GM12874 (cell line): ENCODE data around the gene RCC1.
A peak's percentile ranks its signal among the peaks of the same experiment; 100 is the strongest.

Experiments
- TF ChIP-seq, protein P1 (sequence below): IDR thresholded peaks from 2 replicates; pipeline ENCODE4 v1.5.1; 2011; ENCODE audit warnings: low read depth, mild to moderate bottlenecking, control low read depth, low read length, moderate library complexity; ENCODE audit not compliant: insufficient read depth

Gene RCC1

DNA sequence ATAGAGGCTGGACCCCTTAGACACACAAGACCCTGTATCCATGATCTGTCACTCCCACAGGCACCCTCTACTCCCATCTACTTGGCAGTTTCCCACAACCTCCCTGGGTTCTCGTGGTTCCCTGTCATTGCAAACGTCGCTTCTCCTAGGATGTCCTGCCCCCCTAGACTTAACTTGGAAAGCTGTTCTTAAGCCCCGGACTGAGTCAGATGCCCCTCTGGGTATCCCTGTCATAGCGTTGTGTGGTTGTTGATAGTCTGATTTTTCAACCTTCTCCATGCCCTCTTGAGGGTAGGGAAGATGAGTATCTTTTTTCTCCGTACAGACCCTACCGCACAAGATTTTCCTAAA, 11.8 kb downstream of the RCC1 start:
- TF ChIP-seq, protein P1, sequence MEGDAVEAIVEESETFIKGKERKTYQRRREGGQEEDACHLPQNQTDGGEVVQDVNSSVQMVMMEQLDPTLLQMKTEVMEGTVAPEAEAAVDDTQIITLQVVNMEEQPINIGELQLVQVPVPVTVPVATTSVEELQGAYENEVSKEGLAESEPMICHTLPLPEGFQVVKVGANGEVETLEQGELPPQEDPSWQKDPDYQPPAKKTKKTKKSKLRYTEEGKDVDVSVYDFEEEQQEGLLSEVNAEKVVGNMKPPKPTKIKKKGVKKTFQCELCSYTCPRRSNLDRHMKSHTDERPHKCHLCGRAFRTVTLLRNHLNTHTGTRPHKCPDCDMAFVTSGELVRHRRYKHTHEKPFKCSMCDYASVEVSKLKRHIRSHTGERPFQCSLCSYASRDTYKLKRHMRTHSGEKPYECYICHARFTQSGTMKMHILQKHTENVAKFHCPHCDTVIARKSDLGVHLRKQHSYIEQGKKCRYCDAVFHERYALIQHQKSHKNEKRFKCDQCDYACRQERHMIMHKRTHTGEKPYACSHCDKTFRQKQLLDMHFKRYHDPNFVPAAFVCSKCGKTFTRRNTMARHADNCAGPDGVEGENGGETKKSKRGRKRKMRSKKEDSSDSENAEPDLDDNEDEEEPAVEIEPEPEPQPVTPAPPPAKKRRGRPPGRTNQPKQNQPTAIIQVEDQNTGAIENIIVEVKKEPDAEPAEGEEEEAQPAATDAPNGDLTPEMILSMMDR, result no peak

GRCh38 chr1:28518000-28518744, 12.3 kb downstream of the RCC1 start:
- TF ChIP-seq, protein P1, result peak; percentile 96

GRCh38 chr1:28518745-28519341, 13.0 kb downstream of the RCC1 start:
- TF ChIP-seq, protein P1, result no peak

DNA sequence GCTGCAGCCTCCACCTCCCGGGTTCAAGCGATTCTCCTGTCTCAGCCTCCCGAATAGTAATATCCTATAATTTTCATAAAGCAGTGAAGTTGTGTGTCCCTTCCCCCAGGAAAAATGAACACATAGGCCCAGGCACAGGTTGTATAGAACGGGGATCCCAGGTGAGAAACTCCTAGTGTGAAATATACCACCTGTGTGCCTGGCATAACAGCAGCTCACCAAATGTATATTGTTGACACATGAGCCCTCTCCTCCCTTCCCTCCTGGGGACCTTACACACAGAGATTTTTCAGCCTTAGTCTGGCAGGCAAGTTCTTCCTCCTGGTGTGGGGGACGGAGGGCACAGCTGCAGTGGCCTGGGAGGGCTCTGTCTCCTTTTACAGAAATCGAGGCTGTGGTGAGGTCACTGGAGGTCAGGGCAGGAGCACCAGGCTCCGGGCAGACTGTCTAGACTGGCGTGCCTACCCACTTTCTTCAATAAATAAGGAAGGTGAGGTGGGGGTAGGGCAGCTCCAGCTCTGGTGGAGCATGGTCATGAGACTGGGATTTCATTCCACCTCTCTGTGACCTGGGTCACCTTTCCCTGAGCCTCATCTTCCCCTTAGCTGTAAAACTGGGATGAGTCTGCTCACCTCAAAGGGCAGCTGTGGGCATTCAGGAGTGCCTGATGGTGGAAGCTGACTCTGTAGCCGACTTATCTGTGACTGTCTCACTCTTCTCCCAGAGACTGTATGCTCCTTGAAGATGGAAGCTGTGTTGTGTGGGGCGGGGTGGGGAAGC, 14.3 kb downstream of the RCC1 start:
- TF ChIP-seq, protein P1, result no peak

GRCh38 chr1:28521502-28522164, 15.8 kb downstream of the RCC1 start:
- TF ChIP-seq, protein P1, result no peak

DNA sequence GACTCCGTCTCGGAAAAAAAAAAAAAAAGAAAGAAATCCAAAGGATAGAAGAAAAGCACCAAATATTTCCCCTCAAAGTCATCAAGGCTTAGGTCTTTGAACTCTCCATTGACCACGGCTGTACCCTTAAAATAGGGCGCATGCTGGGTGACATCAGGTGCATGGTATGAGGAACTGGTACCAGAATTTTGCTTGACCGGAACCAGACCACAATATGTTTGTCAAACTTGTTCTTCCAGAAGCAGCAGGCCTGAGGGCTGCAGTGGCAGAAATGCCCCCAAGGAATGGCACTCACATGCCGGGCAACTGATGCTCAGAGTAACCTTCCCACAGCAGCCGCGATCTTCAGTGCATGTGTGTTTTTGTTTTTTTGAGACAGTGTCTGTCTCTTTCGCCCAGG, 21.0 kb downstream of the RCC1 start:
- TF ChIP-seq, protein P1, result no peak

DNA sequence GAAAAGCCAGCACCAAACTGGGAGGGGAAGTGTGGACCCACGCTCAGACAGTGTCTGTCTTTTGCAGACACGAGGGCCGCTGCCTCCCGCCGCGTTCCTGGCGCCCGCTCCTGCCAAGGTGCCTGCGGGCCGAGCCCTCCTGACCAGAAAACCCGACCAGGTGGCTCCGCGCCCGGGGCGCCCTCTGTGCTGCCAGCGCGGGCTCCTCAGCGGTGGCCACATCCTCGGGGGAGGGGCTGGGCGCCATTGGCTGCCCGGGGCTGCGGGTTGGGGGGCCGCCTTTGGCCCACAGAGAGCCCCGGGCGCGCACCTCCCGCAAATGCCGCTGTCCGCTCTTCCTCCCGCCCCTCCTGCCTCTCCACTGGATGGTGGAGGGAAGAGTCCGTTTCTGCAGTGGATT, 24.6 kb downstream of the RCC1 start:
- TF ChIP-seq, protein P1, result no peak
